ENCODE data around the gene KCND3.

KCND3 gene

GRCh38 chr1:111733992-111734341 lies 255.5 kb downstream of the KCND3 start:
- Histone ChIP-seq H3K27ac (ENCODE audit: poor library complexity, severe bottlenecking) (no peak overlapping the region), H3K9me3 (ENCODE audit: severe bottlenecking) (no peaks in the 10 kb centered on the region), H3K27me3 (ENCODE audit: insufficient read depth, poor library complexity, severe bottlenecking) (no peaks in the 10 kb centered on the region), H3K4me1 (ENCODE audit: insufficient read depth, poor library complexity, severe bottlenecking) (no peaks in the 10 kb centered on the region), H3K4me3 (ENCODE audit: severe bottlenecking) (no peak overlapping the region), H3K36me3 (ENCODE audit: low read depth) (no peaks in the 10 kb centered on the region)
- ATAC-seq (ENCODE audit: low read depth) = no peak
- no peak for DNase-seq (ENCODE audit: low spot score)
- TF ChIP-seq CTCF (IDR thresholded peaks at IDR 0.05; ENCODE audit: poor library complexity, severe bottlenecking) = no peak

- Histone ChIP-seq H3K36me3 (ENCODE audit: low read depth) (no peaks in the 10 kb centered on the region), H3K27ac (ENCODE audit: poor library complexity, severe bottlenecking) (no peak overlapping the region), H3K9me3 (ENCODE audit: severe bottlenecking) (no peaks in the 10 kb centered on the region), H3K4me3 (ENCODE audit: severe bottlenecking) (no peak overlapping the region), H3K4me1 (ENCODE audit: insufficient read depth, poor library complexity, severe bottlenecking) (no peaks in the 10 kb centered on the region), H3K27me3 (ENCODE audit: insufficient read depth, poor library complexity, severe bottlenecking) (no peaks in the 10 kb centered on the region)
- ATAC-seq (ENCODE audit: low read depth) = no peak
- TF ChIP-seq CTCF (IDR thresholded peaks at IDR 0.05; ENCODE audit: poor library complexity, severe bottlenecking) = no peak
- no peak for DNase-seq (ENCODE audit: low spot score)
Observed at GRCh38 chr1:111733183-111733991, 256.1 kb downstream of the KCND3 start.

DNA sequence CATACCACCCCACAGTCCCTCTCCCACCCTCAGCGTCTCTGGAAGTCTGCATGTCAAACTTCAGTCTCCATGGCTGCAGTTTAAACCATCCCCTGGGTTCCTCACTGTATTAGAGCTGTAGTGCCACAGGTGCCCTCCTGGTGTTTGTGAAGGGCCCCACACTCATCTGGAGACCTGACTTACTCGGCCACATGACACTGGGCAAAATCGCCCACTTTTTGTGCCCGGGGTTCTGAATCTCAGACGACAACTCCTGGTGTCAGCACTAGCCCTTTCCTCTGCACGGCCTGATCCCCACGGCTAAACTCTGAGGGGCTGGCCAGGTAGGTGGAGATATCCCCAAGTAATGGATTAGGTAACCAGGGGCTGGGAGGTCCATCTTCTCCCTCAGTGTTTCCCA lies 256.8 kb downstream of the KCND3 start:
- DNase-seq (ENCODE audit: low spot score) = no peak
- Histone ChIP-seq H3K9me3 (ENCODE audit: severe bottlenecking) (no peaks in the 10 kb centered on the region), H3K36me3 (ENCODE audit: low read depth) (no peaks in the 10 kb centered on the region), H3K27me3 (ENCODE audit: insufficient read depth, poor library complexity, severe bottlenecking) (no peaks in the 10 kb centered on the region), H3K4me3 (ENCODE audit: severe bottlenecking) (no peak overlapping the region), H3K4me1 (ENCODE audit: insufficient read depth, poor library complexity, severe bottlenecking) (no peaks in the 10 kb centered on the region), H3K27ac (ENCODE audit: poor library complexity, severe bottlenecking) (no peak overlapping the region)
- no peak for ATAC-seq (ENCODE audit: low read depth)
- TF ChIP-seq CTCF (IDR thresholded peaks at IDR 0.05; ENCODE audit: poor library complexity, severe bottlenecking) = no peak

DNA sequence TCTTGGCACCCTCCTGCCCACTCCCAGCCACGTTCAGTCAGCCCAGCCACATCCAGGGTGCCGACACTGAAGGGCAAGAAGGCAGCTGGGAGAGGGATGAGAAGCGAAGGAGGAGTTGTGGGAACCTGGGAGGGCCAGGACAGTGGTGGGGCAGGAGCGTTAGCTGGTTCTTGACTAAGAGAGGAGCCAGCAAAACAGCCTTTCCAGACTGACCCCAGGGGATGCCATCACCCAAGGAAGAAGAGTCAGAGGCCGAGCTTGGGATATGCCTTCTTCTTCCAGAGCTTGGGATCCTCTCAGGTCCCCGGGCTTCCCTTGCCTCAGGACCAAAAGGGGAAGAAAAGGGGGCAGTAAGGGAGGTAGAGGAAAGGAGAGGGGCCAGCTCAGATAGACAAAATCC lies 257.5 kb downstream of the KCND3 start:
- Histone ChIP-seq H3K36me3 (ENCODE audit: low read depth) (no peaks in the 10 kb centered on the region), H3K27ac (ENCODE audit: poor library complexity, severe bottlenecking) (no peak overlapping the region), H3K4me1 (ENCODE audit: insufficient read depth, poor library complexity, severe bottlenecking) (no peaks in the 10 kb centered on the region), H3K4me3 (ENCODE audit: severe bottlenecking) (no peak overlapping the region), H3K27me3 (ENCODE audit: insufficient read depth, poor library complexity, severe bottlenecking) (no peaks in the 10 kb centered on the region), H3K9me3 (ENCODE audit: severe bottlenecking) (no peaks in the 10 kb centered on the region)
- ATAC-seq (ENCODE audit: low read depth) (no peak), DNase-seq (ENCODE audit: low spot score) (no peak)
- TF ChIP-seq CTCF (IDR thresholded peaks at IDR 0.05; ENCODE audit: poor library complexity, severe bottlenecking) = no peak

- ATAC-seq (ENCODE audit: low read depth) (no peak), DNase-seq (ENCODE audit: low spot score) (no peak)
- TF ChIP-seq CTCF (IDR thresholded peaks at IDR 0.05; ENCODE audit: poor library complexity, severe bottlenecking) = no peak
- Histone ChIP-seq H3K27me3 (ENCODE audit: insufficient read depth, poor library complexity, severe bottlenecking) (no peaks in the 10 kb centered on the region), H3K4me3 (ENCODE audit: severe bottlenecking) (no peak overlapping the region), H3K36me3 (ENCODE audit: low read depth) (no peaks in the 10 kb centered on the region), H3K27ac (ENCODE audit: poor library complexity, severe bottlenecking) (no peak overlapping the region), H3K4me1 (ENCODE audit: insufficient read depth, poor library complexity, severe bottlenecking) (no peaks in the 10 kb centered on the region), H3K9me3 (ENCODE audit: severe bottlenecking) (no peaks in the 10 kb centered on the region)
Observed at GRCh38 chr1:111730706-111731105, 258.8 kb downstream of the KCND3 start.
